ENCODE results near the gene PIGC.

Gene PIGC

DNA sequence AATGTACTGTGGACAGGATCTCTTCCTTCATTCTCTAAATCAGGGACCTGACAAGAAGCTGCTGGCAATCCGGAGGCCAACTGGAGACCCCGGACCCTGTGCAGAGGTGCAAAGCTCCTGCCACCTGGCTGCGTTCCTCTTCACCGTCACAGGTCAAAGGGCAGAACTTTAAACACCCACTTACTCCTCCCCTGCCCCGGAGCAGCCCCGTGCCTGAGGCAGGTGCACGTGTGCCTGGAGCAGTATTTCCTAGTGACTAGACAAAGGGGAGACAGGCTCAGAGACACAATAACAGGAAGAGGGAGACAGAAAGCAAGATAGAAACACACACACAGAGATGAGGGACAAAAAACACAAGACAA lies 6.6 kb upstream of the PIGC start:
- peaks cover 52% of the 10 kb centered on the region for H3K4me1 Mint-ChIP-seq
- H3K36me3 Mint-ChIP-seq (ENCODE audit: low read depth) = no peaks in the 10 kb centered on the region
- H3K27ac Mint-ChIP-seq = peak overlapping the region; percentile 50 to 86 (median 81)
- H3K9me3 Mint-ChIP-seq = no peaks in the 10 kb centered on the region
- peak overlapping the region in 1 of 3 experiments; percentile 12 for H3K4me3 Mint-ChIP-seq
- no peaks in the 10 kb centered on the region for H3K27me3 Mint-ChIP-seq (ENCODE audit: low read depth)
- TF ChIP-seq, protein P1, sequence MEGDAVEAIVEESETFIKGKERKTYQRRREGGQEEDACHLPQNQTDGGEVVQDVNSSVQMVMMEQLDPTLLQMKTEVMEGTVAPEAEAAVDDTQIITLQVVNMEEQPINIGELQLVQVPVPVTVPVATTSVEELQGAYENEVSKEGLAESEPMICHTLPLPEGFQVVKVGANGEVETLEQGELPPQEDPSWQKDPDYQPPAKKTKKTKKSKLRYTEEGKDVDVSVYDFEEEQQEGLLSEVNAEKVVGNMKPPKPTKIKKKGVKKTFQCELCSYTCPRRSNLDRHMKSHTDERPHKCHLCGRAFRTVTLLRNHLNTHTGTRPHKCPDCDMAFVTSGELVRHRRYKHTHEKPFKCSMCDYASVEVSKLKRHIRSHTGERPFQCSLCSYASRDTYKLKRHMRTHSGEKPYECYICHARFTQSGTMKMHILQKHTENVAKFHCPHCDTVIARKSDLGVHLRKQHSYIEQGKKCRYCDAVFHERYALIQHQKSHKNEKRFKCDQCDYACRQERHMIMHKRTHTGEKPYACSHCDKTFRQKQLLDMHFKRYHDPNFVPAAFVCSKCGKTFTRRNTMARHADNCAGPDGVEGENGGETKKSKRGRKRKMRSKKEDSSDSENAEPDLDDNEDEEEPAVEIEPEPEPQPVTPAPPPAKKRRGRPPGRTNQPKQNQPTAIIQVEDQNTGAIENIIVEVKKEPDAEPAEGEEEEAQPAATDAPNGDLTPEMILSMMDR (IDR thresholded peaks at IDR 0.05; ENCODE audit: unreplicated experiment in 3 of 3) = no peak

DNA sequence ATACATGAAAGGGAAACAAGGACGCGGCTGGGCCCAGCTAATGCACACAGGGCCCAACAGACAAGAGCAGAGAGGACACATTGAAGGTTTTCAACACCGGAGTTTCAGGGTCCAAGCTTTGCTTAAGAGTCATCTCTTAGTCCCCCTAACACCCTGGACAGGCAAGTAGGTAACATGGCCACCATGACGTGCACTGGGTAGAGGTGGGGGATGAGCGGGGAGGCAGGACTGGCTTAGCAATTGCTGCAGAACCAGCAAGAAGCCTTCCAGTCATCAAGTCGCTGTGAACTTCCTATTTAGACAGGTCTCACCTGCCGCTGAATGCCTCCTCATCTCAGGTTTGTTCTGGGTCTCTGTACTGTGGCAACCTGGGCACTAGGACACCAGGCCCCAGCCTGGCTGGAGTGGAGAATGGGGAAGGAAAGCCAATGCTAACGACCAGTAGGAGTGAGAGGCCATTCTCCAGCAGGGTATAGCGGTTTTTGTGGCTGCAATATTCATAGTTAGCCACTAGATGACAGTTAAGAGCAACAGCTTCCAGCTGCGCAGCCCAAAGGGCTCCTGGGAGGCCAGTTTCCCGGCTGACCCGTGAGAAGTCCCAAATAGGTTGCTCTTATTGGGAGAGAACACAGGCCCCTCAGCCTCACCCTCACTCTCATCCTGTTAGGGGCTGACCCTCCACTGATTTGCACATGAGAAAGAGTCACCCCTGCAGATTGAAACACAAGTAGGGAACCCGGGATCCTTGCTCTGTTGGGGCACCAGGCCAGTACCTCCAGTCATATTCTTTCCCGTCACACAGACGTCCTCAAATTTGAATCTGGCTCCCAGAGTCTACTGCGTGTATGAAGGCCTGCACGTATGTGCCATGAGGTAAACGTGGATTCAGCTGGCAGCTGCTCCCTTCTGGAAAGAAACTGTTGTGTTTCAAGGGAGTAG lies 6.0 kb upstream of the PIGC start:
- Mint-ChIP-seq H3K27ac (peak overlapping the region; percentile 50 to 86 (median 81)), H3K36me3 (ENCODE audit: low read depth) (no peaks in the 10 kb centered on the region), H3K4me3 (peak overlapping the region in 1 of 3 experiments; percentile 12), H3K27me3 (ENCODE audit: low read depth) (no peaks in the 10 kb centered on the region), H3K9me3 (no peaks in the 10 kb centered on the region), H3K4me1 (peaks cover 47% of the 10 kb centered on the region)
- TF ChIP-seq, protein P1 (IDR thresholded peaks at IDR 0.05; ENCODE audit: unreplicated experiment in 3 of 3) = peak; percentile 83 to 90 (median 87)

DNA sequence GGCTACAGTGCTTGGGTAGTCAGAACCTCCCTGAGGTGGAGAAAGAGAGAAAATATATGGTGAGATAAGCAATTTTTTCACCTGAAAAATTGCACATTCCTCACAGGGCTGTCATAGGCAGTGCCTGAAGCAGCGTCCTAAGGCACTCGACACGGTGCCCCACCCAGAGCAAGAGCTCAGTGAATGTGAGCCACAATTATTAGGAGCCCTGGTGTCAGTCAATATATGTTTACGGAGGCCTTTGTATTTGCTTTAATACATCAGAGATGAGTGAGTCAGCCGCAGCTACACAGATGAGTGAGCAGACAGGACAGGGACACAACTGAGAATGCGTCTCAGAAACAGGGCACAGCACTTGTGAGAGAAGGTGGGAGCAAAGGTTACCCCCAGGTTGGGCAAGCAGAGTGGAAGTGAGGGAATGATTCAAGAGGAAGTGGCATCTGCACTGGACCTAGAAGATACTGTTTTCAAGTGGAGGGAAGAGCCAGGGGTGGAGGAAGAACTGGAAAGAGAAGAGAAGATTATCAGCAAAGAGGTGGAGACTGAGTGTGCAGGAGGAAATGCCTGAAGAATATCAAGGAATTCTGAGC lies 5.2 kb upstream of the PIGC start:
- H3K9me3 Mint-ChIP-seq = no peaks in the 10 kb centered on the region
- TF ChIP-seq, protein P1 (IDR thresholded peaks at IDR 0.05; ENCODE audit: unreplicated experiment in 3 of 3) = no peak
- H3K27me3 Mint-ChIP-seq (ENCODE audit: low read depth) = no peaks in the 10 kb centered on the region
- no peaks in the 10 kb centered on the region for H3K36me3 Mint-ChIP-seq (ENCODE audit: low read depth)
- H3K4me1 Mint-ChIP-seq = peaks cover 46% of the 10 kb centered on the region
- H3K27ac Mint-ChIP-seq = peak overlapping the region; percentile 50 to 86 (median 81)
- peak overlapping the region in 1 of 3 experiments; percentile 0 for H3K4me3 Mint-ChIP-seq

DNA sequence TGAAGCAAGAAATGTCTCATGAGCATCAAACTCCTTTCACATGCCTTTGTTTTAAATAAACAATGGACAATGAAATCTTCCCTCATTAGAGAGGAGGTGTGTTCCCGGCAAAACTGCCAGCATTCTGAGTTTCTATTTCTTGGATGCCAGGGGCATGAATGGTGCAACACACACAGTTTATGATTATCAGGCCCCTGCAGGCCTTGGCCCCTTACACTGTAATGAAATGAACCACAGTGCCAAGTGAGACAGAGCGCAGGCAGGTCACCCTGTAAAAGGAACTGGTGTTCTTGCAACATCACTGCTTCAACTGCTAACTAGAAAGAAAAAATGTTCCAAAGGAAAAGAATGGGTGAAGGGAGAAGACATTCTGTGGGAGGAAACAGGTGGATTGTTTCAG lies 3.8 kb upstream of the PIGC start:
- no peak overlapping the region for H3K27ac Mint-ChIP-seq

DNA sequence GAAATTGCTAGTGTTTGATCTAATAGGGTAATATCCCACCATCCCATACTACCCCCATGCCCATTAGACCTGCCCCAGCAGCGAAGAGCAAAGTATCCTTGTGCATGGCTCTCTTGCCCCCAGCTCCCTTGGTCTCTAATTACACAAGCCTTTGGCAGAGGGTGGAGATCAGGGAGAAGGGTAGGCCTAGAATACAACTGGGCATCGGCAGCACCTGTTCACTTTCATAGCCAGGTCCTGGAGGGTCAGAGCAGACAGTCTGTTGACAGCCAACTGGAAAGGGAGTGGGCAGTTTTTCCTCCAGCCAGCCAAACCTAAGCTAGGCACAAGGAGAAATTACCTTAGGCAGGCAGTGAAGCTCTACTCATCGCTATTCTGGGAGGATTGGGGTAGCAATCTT lies 2.7 kb upstream of the PIGC start:
- Mint-ChIP-seq H3K27me3 (ENCODE audit: low read depth) (no peaks in the 10 kb centered on the region), H3K9me3 (no peaks in the 10 kb centered on the region)

More for the DNA sequence above, 3.8 kb upstream of the PIGC start:
- H3K9me3 Mint-ChIP-seq = no peaks in the 10 kb centered on the region
- TF ChIP-seq, protein P1 (IDR thresholded peaks at IDR 0.05; ENCODE audit: unreplicated experiment in 3 of 3) = no peak
- peaks cover 39% of the 10 kb centered on the region for H3K4me1 Mint-ChIP-seq
- H3K4me3 Mint-ChIP-seq = no peak overlapping the region
- no peaks in the 10 kb centered on the region for H3K27me3 Mint-ChIP-seq (ENCODE audit: low read depth)
- no peaks in the 10 kb centered on the region for H3K36me3 Mint-ChIP-seq (ENCODE audit: low read depth)

More for the DNA sequence above, 2.7 kb upstream of the PIGC start:
- peaks cover 44% of the 10 kb centered on the region for H3K4me1 Mint-ChIP-seq
- TF ChIP-seq, protein P1 (IDR thresholded peaks at IDR 0.05; ENCODE audit: unreplicated experiment in 3 of 3) = no peak
- no peak overlapping the region for H3K27ac Mint-ChIP-seq
- H3K4me3 Mint-ChIP-seq = no peak overlapping the region
- peaks cover 11% of the 10 kb centered on the region for H3K36me3 Mint-ChIP-seq (ENCODE audit: low read depth)
